ENCODE results near the gene EHBP1.

GRCh38 chr2:62913311-62913710, 207.8 kb downstream of the EHBP1 start:
- no peak for TF ChIP-seq EZH2 (IDR thresholded peaks at IDR 0.05; ENCODE audit: low read length, missing control alignments)
- TF ChIP-seq CTCF (conservative IDR thresholded peaks at IDR 0.05 in 1 of 2, IDR thresholded peaks at IDR 0.05 in 1 of 2; ENCODE audit: low read depth in 1 of 2, low read length in 2 of 2): no peak

Measured in fibroblast of lung (primary cell).